ENCODE measurements around the gene TMEM184A. TPM values are rescaled to one million over a fixed set of nuclear protein-coding genes. Genes with fewer than 3 reads are reported as not detected.

TMEM184A gene
- total and polyA plus RNA-seq, 2 of the 13 experiments (the other 11 are each of a cell fraction or from before 2014, with no cell fraction given): 9.5 to 20.4 TPM

- TF ChIP-seq SIX4 (CRISPR knock-in tag; IDR thresholded peaks at IDR 0.05): no peak
- TF ChIP-seq ZNF547 (CRISPR knock-in tag; IDR thresholded peaks at IDR 0.05): no peak
- no peak for TF ChIP-seq ZNF567 (CRISPR knock-in tag; IDR thresholded peaks at IDR 0.05; ENCODE audit: borderline replicate concordance)
- no peak for TF ChIP-seq IRX3 (CRISPR knock-in tag; IDR thresholded peaks at IDR 0.05; ENCODE audit: borderline replicate concordance, low read depth)
- TF ChIP-seq PATZ1 (CRISPR knock-in tag; IDR thresholded peaks at IDR 0.05): no peak
Measured at GRCh38 chr7:1596181-1597043, 40.4 kb upstream of the TMEM184A start (continued).

DNA sequence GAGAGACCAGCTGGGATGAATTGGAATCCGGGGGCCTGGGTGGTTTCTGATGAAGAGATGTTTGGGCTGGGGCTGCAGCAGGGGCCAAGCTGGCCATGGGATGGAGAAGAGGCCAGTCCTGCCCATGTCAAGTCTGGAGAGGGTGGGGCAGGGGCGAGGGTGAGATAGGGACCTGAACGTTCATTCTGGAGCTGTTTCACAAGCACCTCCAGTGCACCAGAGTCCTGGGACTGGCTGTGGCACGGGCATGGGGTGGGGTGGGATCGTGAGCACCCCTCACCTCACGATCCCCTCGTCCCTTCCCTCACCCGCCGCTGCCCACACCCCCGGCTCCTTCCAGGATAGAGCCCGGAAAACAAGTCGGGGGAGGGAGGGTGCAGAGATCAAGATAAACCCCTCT is 39.6 kb upstream of the TMEM184A start:
- CTCF ChIA-PET (ENCODE audit: low intra/inter-chr PET ratio, low total read pairs): no interaction called here
- H3K27me3 ChIP-seq (ENCODE audit: control insufficient read depth in 1 of 2, insufficient read depth in 2 of 2, low read length in 2 of 2): peaks cover 5 to 78% of the 10 kb centered on the region in 2 experiments; a peak in 3 of 5 replicates
- FAIRE-seq: no peak

More for the DNA sequence above, 39.6 kb upstream of the TMEM184A start:
- Histone ChIP-seq H3K27ac (ENCODE audit: extremely low read length, insufficient read depth, low read length) (no peak overlapping the region), H4K20me1 (ENCODE audit: insufficient read depth, low read length) (no peaks in the 10 kb centered on the region), H3K4me2 (ENCODE audit: low read depth, low read length) (no peak overlapping the region), H3K4me3 (replicated peaks in 1 of 3; ENCODE audit: insufficient read depth in 1 of 3, low read depth in 2 of 3, low read length in 3 of 3) (no peak overlapping the region), H3K4me1 (ENCODE audit: insufficient read depth, low read length) (0 out of 2 replicates have a peak, but pooled peaks cover 5% of the 10 kb centered on the region), H3K9ac (ENCODE audit: insufficient read depth, low read depth, low read length) (no peak overlapping the region), H3K79me2 (ENCODE audit: insufficient read depth, low read length) (no peaks in the 10 kb centered on the region), H2AFZ (ENCODE audit: low read length) (no peak overlapping the region), H3K9me3 (ENCODE audit: low read length) (no peaks in the 10 kb centered on the region), H3K36me3 (replicated peaks in 1 of 2; ENCODE audit: control insufficient read depth in 1 of 2, insufficient read depth in 2 of 2, low read length in 2 of 2) (no peaks in the 10 kb centered on the region)
- BruUV-seq (replicated peaks): no TSS peak
- POLR2A ChIA-PET: no interaction called here
- ATAC-seq (no peak), DNase-seq (ENCODE audit: low spot score) (no peak)
- 7% methylated on average over 6 of the region's 12 CpGs for WGBS (ENCODE audit: low lambda C conversion rate)
- intact Hi-C loops (cut with micrococcal nuclease; ENCODE audit: unreplicated experiment): no loop called here
- TF ChIP-seq CENPT (CRISPR knock-in tag; IDR thresholded peaks at IDR 0.05; ENCODE audit: low read depth) (no peak), SAP130 (CRISPR knock-in tag; IDR thresholded peaks at IDR 0.05; ENCODE audit: low read depth) (no peak), PTBP1 (IDR thresholded peaks at IDR 0.05; ENCODE audit: low read depth, low read length, poor library complexity, severe bottlenecking) (no peak), CBFB (CRISPR knock-in tag; IDR thresholded peaks at IDR 0.05) (no peak), MATR3 (CRISPR knock-in tag; IDR thresholded peaks at IDR 0.05) (no peak), SOX5 (CRISPR knock-in tag; IDR thresholded peaks at IDR 0.05; ENCODE audit: borderline replicate concordance) (no peak), ZNF143 (CRISPR knock-in tag; IDR thresholded peaks at IDR 0.05) (no peak), HOXD1 (CRISPR knock-in tag; IDR thresholded peaks at IDR 0.05) (no peak), SIX1 (CRISPR knock-in tag; IDR thresholded peaks at IDR 0.05; ENCODE audit: borderline replicate concordance) (no peak), PHB2 (IDR thresholded peaks at IDR 0.05; ENCODE audit: partially characterized antibody) (no peak), HMGA1 (CRISPR knock-in tag; conservative IDR thresholded peaks at IDR 0.05) (no peak), KAT7 (CRISPR knock-in tag; IDR thresholded peaks at IDR 0.05; ENCODE audit: borderline replicate concordance) (no peak), SMAD3 (CRISPR knock-in tag; IDR thresholded peaks at IDR 0.05) (no peak), HOXA7 (CRISPR knock-in tag; IDR thresholded peaks at IDR 0.05) (no peak)
- TF ChIP-seq, protein P1, sequence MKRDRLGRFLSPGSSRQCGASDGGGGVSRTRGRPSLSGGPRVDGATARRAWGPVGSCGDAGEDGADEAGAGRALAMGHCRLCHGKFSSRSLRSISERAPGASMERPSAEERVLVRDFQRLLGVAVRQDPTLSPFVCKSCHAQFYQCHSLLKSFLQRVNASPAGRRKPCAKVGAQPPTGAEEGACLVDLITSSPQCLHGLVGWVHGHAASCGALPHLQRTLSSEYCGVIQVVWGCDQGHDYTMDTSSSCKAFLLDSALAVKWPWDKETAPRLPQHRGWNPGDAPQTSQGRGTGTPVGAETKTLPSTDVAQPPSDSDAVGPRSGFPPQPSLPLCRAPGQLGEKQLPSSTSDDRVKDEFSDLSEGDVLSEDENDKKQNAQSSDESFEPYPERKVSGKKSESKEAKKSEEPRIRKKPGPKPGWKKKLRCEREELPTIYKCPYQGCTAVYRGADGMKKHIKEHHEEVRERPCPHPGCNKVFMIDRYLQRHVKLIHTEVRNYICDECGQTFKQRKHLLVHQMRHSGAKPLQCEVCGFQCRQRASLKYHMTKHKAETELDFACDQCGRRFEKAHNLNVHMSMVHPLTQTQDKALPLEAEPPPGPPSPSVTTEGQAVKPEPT (CRISPR knock-in tag; IDR thresholded peaks at IDR 0.05; ENCODE audit: low read depth): no peak
- in situ Hi-C loops (cut with HindIII; ENCODE audit: extremely low pct_ligation_motif_present, low pct_unique_long_range_greater_than_20kb): loop anchor here (25.0 kb wide), 1 partner anchor 617 kb away; no protein-coding TSS in a partner anchor

Data from HepG2 (cell line).